Ramos (cell line): ENCODE measurements around the gene RBM45.

Experiments used
- in situ Hi-C: fragments of 300-500 bp; cut with MboI; formaldehyde crosslinking; loops from one replicate; pipeline ENCODE4 v1.14.3; 2022; ENCODE audit warnings: low sequenced_read_pairs; ENCODE audit not compliant: unreplicated experiment

The RBM45 gene

DNA sequence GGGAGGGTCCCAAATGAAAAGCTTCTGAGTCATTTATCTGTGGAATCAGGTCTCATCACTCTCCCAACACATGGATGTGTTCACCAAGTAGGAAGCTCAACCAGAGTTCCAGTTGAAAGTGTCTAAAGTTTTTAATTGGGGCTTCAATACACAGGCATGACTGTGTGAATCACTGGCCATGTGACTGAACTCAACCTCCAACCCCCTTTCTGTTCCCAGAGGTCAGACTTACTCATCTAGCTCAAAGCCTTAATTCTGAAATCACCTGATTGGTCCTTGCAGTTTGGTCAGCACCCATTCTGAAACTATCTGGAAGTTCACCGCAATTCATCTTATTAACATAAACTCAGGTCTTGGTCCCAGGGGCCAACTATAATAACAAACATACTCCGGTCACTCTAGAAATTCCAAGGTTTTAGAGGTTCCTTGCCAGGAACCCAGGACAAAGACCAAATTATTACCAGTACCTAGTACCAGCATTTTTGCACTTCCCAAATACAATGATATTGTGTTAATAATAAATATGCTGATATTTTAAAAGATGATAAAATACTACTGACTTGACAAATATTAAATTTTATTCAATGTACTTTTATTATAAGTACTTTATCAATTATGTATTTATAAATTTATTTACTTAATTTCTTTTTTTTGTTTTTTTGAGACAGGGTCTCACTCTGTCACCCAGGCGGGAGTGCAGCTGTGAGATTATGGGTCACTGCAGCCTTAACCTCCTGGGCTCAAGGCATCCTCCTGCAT lies 10.7 kb upstream of the RBM45 start:
- in situ Hi-C loops, result loop anchor here (25.0 kb wide), 1 partner anchor 311 kb away; no protein-coding TSS in a partner anchor

DNA sequence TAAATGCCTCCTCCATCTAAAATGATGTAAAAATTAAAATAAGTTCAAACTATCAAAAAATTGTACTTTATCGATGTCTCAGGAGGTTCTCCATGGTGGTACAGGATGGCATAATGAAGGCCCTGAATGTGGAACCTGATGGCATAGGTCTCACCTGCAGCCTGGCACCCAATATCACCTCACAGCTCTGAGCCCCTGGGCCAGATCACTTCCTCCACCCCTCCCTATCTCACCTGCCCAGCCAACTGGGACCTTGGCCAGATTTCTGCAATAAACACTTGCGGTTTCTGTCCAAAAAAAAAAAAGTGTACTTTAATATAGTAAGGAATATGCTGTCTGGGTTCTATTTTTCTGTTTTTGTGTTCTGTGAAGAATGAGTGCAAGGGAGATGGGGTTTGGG lies 6.7 kb upstream of the RBM45 start:
- in situ Hi-C loops, result loop anchor here (25.0 kb wide), 1 partner anchor 307 kb away; no protein-coding TSS in a partner anchor

DNA sequence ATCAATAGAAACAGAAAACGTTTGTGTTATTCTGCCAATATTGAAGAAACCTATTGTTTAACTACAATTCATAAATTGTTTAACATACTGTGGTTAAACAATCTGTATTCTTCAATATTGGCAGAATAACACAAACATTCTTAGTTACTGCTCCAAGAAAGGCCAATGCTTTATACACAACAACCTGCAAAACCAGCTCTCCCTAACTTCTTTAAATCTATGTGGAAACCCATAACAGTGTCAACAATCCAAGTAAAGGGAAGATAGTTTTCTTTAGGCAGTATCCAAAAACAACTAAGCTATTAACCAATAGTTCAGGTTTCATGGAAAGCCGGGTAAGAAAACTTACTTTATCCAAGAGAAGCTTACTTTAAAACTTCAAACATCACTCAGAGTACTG lies 6.2 kb upstream of the RBM45 start:
- in situ Hi-C loops, result loop anchor here (25.0 kb wide), 1 partner anchor 306 kb away; no protein-coding TSS in a partner anchor

DNA sequence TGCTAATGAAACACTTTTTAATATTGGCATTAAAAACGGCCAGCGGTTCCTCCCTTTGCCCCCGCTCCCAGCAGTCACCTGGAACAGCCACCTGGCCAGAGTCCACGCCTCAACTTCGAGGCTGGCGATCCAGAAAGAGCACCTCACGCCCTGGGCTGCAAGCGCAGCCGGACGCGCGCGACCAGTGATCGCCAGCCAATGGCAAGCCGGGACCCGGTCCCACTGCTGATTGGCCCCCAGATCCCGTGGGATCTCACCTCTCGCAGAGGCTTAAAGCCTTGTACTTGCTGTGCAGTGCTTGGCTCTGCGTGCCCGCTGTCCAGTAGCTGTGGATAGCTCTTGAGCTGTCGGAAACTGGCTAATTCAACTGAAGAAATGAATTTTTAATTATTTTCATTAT lies 4.1 kb upstream of the RBM45 start:
- in situ Hi-C loops, result loop anchor here (25.0 kb wide), 1 partner anchor 304 kb away; no protein-coding TSS in a partner anchor

DNA sequence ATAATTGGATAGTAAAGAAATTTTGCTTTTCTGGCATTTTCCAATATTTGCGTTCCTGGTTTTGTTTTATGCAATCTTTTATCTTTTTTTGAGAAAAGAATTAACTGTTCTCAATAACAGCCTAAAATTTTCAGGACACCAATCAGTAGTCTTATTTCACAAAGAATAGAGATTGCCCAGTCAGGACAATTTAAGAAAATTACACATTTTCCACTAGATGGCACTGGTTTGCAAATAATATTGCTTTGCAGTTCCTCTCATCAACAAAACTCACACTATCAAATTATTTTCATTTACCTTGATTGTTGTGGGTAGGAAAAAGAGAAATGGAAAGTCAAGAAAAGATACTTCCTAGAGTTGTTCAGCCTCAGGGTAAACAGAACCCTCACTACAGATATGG lies 2.4 kb upstream of the RBM45 start:
- in situ Hi-C loops, result loop anchor here (25.0 kb wide), 1 partner anchor 302 kb away; no protein-coding TSS in a partner anchor

DNA sequence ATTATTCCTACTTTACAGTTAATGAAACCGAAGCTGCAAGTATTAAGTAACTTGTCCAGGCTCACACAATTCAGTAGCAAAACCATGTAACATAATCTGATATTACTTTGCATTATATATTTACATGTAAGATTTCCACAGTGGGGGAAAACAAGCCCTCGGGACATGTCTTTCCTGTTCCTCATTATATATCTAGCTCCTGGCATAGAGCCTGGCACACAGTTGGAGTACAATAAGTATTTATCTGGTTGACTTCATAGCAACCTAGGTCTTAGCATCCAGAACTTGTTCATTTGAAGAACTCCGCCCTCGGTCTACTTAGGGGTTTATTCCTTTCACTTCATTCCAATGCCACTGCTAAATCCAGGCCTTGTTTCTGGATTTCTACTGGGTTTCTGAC lies 1.6 kb upstream of the RBM45 start:
- in situ Hi-C loops, result loop anchor here (25.0 kb wide), 1 partner anchor 302 kb away; no protein-coding TSS in a partner anchor

DNA sequence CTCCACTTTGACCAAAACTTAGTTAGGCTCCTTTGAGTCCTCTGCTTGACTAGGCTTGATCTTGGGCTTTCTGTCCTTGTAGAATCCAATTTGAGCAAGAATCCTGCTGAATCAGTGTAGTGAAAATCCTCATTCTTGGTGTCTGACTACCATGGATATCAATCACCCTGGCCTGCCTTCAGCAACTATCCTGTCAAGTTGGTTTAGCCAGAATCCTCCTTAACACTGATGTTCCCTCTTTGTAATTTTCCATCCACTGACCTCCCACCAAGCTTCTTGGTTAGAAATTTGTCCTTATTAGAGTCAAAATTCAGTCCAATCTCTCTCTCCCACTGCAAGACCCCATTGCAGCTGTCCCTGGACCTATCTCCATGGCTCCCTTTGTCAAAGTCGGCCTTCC lies 494 bp upstream of the RBM45 start:
- in situ Hi-C loops, result loop anchor here (25.0 kb wide), 1 partner anchor 301 kb away; no protein-coding TSS in a partner anchor

DNA sequence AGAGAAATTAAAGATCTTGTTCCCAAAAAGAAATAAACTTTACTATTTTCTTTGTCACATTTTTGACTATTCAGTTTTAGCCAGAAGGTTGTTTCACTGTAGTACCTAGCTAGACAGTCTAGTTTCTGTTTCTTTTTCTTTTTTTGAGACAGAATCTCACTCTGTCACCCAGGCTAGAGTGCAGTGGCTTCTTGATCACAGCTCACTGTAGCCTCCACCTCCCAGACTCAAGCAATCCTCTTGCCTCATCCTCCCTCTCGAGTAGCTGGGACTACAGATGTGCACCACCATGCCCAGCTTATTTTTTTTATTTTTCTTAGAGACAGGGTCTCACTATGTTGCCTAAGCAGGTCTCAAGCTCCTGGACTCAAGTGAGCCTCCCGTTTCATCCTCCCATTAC lies 2.2 kb downstream of the RBM45 start:
- in situ Hi-C loops, result loop anchor here (25.0 kb wide), 1 partner anchor 298 kb away; no protein-coding TSS in a partner anchor

DNA sequence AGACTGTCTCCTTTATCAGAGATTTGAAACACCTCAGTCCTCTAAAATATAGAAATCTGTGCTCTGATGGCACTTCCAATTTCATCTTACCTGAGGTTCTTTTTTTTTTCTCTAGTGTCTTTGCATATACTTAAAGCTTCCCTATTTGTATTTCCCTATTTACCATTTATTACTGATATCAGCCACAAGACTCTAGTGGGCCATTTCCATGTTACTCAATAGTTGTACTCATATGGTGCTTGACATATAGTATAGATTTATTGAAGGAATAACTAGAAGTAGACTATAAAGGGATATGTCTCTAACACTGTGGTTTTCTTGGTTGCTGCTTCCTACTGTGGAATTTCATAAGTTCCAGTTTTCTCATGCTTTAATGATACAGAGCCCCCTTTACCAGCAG lies 3.0 kb downstream of the RBM45 start:
- in situ Hi-C loops, result loop anchor here (25.0 kb wide), 1 partner anchor 297 kb away; no protein-coding TSS in a partner anchor

DNA sequence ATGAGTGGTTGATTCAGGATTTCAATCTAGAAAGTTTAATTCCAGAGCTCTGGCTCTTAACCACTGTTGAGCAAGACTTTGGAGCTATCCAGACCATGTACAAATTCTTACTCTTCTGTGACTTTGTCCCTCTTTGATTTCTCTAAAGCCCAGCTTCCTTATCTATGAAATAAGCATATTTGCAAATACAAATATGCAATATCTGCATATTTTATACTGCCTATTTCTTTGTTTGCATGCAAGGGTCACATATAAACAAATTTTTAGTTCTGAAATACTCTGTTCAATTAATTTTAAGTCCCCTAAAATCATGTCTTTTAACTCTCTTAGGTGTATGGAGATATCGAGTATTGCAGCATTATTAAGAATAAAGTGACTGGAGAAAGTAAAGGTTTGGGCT lies 5.5 kb downstream of the RBM45 start:
- in situ Hi-C loops, result loop anchor here (25.0 kb wide), 1 partner anchor 295 kb away; no protein-coding TSS in a partner anchor

DNA sequence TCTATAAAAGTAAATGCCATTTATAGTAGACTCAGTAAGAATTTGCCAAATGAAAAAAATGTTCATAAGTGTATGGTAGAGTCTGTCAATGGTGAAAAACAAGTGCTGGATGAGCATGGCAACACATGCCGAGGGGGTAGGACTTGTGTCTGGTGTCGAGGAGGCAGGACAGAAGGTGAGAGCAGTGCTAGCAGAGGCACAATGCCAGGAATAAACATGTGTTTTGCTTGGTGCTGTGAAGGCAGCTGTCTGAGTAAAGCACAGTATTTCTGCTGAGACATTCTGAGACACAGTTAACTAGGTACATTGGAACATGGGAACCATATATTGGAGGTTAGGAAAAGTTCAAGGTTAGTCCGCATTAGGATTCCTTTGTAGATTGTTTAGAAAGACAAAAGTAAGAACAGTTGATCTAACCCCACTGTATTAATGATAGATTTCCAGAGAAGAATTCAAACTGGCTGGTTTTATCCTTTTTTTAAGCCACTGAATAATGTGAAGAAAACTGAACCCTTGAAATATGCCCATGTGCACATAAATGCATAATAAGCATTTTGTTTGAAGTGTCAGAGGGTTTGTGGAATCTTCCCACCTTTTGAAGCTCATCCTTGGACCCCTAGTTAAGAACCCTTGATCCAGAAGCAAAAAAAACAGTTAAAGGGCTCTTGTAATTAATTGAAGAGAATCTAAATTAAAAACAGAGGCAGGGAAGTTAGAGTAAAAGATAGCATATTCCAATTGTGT lies 7.1 kb downstream of the RBM45 start:
- in situ Hi-C loops, result loop anchor here (25.0 kb wide), 1 partner anchor 293 kb away; no protein-coding TSS in a partner anchor

DNA sequence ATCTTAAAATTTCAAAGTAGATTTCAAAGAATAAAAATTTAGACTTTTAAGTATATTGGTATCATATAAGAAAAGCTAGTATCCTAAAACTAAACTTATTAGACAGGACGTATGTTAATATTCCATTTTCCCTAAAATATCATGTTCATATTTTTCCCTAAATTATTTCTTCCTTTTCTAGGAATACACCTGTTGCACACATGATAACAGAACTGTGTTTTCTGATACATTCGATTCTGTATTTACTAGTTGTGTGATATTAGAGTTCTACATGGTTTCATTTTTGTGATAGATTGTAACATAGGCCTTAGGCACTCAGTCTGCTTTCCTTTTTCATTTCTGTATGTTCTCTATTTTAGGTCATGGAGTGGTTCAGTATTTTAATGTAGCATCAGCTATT lies 10.9 kb downstream of the RBM45 start:
- in situ Hi-C loops, result loop anchor here (25.0 kb wide), 1 partner anchor 289 kb away; no protein-coding TSS in a partner anchor

DNA sequence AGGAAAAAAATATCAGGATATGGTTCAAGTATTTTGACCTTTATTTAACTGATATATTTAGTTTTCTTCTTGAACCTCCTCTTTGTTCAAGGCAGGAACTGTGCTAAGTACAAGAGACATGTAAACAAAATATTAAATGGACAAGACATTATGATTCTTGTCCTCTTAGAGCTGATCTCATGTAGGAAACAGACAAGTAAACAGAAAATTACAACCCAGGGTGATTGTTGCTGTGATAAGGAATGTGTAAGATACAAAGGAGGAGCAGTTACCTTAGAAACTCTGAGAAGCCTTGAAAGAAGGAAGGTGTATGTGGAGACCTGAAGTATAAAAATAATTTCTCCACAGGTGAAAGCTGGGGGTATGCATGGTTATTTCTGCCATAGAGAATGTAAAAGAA lies 12.9 kb downstream of the RBM45 start:
- in situ Hi-C loops, result no loop called here

DNA sequence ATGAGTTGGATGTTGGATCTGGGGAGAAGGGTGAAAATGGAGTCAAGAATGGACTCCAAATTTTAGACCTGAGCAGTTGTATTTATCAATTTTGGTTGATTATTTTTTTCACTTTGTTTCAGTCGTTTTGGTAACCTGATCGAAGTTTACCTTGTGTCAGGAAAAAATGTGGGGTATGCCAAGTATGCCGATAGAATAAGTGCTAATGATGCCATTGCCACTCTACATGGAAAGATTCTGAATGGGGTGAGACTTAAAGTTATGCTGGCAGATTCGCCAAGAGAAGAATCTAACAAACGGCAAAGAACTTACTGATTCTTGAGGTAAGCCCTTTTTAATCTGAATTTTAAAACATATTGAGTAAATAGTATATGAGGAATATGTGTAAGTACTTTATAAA lies 13.6 kb downstream of the RBM45 start:
- in situ Hi-C loops, result no loop called here

DNA sequence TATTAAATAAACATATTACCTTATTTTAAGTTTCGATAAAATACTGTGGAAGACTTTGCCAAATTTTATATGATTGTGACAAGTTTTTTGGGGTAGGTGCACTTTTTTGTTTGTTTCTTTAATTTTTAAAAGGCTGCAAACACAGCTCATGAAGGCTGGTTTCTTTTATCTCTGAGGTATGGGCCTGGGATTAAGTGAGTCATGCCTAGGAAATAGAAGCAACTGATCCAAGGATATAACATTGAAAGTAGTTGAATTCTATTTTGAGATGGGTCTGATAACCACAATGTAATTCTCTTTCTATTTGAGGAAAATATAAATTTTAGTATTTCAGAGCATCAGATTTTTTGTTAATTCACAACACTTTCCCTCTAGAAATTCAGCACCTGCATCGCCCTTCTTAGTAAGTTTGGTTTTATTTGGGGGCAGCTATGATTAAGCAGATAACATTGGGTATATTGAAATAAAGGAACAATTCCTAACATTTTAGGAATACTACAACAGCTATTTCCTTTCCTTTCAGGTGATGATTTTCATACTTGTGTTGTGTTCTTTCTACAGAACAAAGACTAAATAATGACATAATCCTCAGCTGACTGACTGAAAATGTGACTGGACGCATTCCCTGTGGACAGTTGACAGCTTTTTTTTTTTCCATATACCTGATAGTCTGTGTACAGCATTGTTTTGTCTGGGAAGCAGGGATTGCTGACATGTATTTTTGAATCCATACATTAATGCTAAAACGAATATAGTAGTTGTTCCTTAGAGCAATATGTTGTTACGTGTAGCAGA lies 16.8 kb downstream of the RBM45 start:
- in situ Hi-C loops, result no loop called here

DNA sequence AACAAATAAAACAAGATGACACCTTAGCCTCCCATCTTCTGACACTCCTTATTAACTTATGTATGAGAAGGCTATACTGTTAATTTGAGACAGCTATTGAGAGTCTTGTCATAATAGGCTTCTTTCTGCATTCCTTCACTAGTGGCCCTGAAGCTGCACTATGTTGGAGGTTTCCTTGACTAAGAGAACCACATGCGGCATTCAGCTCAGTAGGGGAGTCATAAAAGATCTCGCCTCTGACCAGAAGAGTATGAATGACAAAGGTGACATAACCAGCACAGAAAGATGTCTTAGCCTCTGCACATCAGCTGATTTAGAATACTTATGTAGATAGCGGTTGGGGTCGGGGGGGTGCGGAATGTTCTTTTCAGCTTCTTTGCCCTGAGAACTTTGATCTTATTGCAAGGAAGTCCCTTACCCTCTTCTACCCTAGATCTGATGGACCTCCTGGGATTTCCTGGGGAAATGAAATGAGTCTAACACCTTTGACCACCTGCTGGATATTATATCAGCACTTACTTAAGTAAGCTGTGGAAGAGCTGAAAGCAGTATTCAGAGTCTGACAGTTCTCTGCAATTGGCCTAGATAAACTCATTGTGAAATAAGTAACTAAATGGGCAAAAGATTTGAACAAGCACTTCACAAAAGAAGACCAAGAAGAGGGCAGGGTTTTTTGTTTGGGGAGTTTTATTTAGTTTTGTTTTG lies 24.2 kb downstream of the RBM45 start:
- in situ Hi-C loops, result no loop called here

DNA sequence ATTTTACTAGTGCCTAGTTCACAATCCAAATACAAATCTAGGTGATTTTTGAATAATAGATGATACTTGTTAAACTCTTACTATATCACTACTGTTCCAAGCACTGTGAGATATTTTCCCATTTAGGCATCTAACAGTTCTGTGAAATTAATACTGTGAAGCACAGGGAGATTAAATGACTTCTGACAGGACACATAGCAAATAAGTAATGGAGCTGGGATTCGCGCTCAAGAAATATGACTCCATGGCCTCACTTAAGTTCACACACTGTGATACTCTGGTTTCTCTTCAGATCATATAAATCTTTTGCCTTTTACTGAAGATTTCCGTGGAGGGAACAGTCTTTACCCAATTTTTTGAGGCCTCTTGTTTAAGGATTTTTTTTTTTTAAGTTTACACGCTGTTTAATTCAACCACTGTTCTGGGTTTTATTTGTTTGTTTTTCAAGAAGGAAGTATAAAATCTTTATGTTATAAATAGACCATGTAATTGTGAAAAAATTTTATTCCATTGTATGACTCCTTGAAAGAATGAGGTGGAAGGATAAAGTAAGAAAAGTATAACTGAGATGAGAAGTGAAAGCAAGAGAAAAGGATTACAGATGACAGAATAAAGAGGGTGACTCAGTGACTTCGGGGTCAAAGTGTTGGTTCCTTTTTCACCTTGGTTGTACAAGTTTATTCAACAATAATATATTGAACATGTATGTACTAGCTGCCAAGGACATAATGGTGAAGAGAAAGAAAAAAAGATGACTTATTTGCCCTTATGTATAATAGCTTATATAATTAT lies 30.2 kb downstream of the RBM45 start:
- in situ Hi-C loops, result no loop called here

DNA sequence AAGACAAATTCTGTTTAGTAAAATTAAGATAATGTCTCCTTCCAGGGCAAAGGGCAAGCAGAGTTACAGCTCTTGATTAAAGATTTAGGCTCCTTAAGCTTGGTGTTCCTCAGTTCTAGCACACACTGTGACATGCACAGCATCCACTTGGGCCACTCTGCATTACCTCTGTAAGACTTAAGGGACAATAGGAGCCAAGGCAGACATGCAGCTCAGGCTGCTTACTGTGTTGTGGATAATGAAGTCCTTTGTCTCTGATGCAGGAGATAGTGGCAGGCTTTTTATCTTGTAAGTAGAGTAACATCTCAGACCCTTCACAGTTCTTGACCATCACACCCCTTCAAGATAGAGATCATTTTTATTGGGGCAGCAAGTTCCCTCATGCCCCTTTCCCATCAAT lies 31.2 kb downstream of the RBM45 start:
- in situ Hi-C loops, result no loop called here

DNA sequence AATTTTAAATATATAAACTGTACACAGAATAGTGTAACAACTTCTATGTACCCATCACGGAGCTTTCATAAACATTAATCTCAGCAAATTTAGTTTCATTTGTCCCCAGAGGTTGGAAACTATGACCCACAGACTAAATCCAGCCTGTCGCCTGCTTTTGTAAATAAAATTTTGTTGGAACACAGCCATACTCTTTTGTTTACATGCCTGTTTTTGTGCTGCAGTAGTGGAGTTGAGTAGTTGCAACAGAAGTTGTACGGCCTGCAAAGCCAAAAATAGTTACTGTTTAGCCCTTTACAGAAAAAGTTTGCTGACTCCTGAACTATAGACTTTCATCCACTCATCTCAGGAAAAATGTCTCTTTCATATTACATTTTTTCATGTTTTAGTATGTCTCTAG lies 39.8 kb downstream of the RBM45 start:
- in situ Hi-C loops, result no loop called here
